SKM-1 (cell line): ENCODE results near the gene SUN2.
A peak's percentile ranks its signal among the peaks of the same experiment; 100 is the strongest.

ENCODE experiments used
- DNase-seq: peaks from one replicate; lab custom pipeline; 2025; ENCODE audit not compliant: unreplicated experiment; lab: John Stamatoyannopoulos, UW

The SUN2 gene

DNA sequence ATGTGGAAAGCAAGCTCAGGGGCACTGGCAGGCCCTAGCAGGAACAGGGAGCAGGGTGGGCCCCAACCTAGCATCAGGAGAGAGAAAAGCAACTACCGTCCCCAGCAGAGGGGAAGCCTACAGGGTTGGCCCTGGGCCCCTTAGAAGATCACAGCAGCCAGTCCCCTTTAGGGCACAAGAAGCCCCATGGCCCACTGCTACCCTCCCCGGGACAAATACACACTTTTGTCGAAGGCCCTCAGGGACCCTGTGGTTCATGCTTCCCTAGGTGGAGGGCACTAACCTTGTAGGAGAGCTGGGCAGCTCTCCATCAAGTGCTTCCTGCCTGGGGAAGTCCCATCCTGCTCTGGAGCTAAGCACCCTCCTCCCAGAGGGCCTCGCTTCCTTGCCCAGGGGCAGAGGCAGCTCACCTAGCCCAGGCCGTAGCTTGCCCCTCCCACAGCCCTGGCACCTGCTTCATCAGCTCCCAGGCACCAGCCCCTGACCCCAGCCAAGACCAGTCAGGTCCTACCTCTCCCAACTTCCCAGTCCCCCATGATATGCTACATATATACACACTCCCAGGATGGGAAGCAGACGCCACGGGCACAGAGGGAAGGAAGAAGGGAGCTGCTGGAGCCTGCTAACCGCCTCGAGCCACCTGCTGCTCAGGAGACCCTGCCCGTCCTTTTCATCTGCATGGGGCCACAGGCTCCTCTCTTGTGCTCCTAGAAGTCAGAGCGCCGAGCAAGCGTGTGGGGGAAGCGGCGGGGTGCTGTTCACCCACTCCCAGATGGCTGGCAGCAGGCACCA is 20.1 kb downstream of the SUN2 start:
- no peak for DNase-seq

DNA sequence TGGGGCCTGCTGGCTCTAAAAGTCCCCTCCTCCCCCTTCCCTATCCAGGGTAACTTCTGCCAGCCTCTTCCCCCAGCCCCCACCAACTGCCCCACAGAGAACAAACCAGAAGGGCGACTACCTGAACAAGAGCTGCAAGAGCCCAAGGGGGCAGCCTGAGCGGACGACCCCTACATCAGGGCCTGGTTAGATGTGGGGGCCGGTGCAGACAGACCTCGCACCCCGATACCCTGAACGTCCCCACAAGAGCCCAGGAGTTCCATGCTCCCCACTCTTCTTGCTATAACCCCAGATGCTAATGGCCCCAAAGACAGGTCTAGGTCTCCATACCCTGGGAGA is 20.7 kb downstream of the SUN2 start:
- no peak for DNase-seq

DNA sequence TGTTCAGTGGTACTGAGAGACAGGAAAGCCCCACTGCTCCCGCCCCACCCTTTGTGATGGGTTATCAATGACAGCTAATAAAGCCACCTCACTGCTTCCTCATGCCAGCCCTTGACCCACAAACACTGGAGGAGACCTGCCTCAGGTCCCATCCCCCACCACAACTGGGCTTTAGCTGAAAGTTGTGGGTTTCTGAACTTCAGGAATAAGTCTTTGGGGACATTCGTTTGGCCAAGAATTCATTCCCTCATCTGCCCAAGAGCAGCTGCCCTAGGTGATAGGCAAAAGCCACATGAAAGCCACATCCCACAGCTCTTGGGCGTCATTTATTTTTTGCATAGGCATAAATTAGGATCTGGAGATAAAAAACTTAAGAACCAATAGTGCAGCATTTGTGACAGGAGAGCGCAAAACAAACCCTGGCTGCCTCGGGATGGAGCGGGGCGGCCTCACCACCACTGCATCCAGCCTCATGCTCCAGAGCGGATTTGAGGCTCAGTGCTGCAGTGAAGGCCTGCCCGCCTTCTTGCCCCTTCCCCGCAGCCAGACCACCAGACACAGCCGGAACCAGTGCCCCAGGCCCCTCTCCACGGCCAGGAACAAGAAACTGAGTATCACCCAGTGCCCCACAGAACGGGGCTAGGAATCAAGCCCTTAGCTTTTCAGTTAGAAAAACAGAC is 21.2 kb downstream of the SUN2 start:
- DNase-seq, result no peak

DNA sequence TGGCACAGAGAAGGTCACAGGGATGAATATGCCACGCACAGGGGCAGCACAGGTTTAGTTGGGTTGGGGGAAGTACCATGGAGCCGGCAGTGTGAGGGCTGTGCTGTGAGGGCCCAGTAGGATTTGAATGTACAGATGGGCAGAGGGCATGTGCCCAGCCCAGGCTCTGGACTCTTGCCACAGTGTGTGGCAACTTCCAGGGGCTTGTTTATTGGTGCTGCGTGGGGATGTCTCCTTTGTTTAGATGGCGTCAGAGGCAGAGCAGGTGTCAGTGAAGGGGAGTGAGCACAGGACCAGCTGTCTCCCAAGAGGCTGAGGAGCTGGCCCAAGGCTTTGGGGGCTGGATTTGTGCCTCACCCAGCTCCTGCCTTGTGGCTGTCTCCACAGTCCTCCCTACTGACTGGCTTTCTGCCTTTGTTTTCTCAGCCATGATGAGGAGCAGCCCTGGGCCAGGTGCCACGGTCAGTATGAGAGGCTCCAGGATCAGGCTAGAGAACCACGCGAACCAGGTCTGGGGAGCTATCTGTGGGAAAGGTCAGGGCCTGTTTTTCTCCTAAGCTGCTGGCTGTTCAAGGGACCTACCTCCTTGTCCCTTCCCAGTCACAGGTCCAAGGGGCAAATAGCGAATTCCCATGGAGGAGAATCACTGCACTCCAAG is 21.9 kb downstream of the SUN2 start:
- DNase-seq, result no peak

DNA sequence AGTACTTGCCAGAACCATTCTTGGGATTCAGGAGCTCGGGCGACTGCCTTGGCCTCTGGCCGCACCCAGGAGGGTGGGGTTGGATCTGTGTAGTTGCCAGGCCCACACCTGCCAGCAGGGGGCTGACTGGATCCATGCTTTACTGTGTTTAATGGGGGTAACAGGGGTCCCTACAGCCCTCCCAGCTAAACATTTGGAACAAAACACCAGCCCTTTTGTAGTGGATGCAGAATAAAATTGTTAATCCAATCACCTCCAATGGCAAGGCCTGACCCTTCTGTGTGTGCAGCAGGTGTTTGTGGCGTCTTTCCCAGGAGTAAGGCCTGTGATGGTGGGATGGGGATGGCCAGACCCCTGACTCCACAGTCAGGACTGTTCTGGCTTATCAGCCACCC is 22.5 kb downstream of the SUN2 start:
- DNase-seq, result peak; percentile 6

DNA sequence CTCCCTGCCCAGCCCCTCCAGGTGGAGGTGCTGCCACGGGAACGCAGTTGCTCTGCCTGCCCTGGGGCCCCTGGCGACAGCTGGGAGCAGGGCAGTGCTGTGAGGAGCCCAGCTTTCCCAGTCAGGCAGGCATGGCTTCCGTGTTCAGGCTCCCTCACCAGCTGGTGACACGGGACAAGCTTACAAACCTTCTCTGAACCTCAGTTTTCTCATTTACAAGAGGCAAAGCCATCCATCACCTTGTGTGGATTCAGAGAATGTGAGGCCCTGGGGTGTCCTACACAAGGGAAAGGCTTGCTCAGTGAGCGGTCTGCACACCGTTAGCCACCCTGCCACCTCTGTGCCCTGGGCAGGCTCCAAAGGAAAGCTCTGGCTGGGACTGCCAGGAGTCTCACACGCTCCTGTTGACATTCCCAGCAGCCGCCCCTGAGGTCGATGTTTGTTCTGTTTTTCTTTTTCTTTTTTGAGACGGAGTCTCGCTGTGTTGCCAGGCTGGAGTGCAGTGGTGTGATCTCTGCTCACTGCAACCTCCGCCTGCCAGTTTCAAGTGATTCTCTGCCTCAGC is 23.5 kb downstream of the SUN2 start:
- DNase-seq, result no peak

DNA sequence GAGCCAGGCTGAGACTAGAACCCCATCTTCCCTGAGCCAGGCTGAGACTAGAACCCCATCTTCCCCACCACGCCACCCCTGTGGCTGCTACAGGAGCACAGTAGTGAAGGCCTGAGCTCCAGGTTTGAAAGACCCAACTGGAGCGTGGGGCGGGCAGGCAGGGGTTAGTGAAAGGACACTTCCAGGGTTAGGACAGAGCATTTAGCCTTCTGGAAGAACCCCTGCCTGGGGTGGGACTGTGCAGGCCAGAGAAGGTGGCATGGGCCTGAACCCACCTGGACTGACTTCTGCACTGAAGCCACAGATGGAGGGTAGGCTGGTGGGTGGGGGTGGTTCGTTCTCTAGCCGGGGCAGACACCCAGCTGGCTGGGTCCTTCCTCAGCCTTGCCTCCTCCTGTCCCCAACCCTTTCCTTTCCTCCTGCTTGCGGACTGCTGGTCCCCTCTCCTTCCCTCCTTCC is 24.1 kb downstream of the SUN2 start:
- no peak for DNase-seq

DNA sequence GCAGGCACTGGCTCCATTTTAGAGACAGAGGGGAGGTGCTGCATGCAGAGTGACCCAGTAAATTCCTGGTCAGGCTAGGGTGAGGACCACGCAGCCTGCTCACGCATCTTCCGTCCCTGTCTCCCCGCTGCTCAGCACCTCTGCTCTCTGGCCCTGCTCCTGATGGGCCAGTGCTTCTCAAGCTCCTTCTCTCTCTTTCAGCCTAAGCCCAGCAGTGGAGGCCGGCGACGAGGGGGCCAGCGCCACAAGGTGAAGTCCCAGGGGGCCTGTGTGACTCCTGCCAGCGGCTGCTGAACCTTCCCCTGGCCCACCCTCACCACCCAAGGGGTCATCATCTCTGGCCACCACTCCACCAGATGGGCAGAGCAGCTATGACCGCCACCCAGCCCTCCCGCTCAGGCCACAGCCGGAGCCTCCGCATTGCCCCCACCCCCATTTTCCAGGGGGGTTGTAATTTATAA is 25.4 kb downstream of the SUN2 start:
- no peak for DNase-seq

DNA sequence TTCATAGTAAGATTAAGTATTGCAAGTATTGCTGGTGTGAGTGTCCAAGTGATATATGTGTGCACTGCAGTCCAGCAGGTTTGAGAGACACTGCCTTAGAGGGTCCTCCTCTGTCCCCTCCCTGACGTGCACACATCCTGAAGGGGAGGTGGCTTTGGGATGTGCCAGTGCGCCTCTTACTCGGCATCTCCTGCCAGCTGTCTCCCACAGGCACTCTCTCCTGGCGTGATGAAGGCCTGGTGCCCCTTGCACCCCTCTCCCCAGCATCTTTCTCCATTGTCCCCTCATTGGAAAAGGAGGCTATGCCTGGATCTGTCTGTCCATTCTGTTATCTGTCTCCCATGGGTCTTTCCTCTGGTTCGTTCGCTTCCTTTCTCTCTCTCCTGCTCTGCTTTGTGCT is 25.9 kb downstream of the SUN2 start:
- no peak for DNase-seq

DNA sequence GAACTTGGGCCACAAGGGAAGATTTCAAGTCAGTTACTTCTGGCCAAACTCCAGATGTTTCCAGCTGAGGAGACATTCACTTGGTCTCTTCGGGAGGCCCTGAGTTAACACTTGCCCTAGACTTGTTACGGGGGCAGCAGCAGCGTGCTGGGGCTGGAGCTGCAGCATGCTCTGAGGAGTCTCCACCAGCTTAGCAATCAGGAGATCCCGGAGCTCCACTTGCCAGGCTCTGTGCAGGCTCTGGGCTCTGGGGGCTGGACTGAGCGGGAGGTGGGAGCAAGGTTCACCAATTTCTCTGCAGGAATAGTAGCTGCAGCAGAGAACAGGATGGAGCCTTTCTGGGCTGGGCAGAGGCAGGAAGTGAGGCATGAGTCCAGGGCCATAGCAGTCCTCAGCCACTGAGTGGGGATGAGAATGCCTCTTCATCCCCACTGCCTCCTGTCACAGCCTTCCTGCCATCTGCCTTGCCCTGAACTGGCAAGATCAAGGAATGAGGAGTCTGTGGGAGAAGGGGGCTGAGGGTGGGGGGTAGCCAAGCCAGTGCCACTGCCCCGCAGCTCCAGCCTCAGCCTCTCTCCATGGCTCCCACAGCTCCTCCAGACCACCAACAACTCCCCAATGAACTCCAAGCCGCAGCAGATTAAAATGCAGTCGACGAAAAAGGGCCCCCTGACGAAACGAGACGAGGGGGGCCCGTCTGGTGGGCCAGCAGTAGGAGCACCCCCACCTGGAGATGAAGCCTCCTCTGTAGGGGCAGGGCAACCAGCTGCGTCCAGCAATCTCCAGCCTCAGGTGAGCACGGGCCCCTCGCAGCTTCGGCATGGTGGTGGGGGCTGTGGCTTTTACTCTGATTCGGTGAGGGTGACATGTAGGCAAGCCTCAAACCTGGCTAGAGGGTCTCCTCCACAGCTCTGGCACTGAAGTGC is 26.7 kb downstream of the SUN2 start:
- DNase-seq, result no peak

DNA sequence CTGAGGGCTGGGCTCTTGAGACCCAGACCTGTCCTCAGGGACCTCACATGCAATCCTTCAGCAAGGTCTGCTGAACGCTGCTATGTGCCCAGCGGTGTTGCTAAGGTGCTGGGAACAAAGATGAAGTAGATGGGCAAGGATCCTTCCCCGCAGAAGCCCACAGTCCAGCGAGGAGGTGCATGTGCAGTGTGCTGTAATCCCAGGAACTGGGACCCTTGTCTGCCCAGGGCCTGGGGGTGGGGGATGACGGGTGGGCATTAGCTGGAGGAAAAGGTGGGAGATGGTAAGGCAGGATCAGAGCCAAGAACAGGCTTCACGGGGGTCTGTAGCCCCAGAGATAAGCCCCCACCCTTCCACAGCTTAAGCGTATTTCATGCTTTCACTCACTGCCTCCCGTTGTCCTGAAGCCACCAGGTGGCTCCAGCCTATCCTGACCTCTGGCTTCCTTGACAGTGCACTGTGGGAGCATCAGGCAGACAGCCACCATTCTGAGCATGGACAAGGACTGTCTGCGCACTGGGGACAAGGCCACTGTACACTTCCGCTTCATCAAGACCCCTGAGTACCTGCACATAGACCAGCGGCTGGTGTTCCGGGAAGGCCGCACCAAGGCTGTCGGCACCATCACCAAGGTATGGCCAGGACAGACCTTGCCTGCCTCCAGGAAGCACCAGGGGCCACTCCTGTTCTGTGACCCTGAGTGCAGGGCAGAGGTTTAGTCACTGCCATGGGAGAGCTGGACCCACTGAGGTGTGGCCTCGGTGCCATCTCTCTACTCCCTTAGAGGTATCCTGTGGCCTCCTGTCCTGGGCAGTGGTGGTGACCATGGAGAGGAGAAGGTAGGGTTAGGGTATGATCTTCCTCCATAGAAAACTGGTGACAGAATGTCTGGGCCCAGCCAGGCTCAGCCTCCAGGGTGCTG is 28.0 kb downstream of the SUN2 start:
- DNase-seq, result no peak

DNA sequence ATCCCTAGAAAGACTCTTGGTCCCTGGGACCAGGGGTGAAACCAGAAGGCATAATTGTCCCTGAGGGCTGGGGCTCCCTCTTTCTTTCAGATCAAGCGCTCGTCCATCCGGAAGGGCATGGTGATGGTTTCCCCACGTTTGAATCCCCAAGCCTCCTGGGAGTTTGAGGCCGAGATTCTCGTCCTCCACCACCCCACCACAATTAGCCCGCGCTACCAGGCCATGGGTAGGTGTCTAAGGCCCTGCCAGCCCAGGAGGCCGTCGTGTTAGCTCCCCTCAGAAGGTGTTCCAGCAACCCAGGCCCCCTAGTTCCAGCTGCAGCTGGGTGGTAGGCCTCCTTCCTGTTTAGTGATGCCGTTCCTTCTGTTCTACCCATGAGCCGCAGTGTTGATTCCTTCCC is 28.7 kb downstream of the SUN2 start:
- no peak for DNase-seq

DNA sequence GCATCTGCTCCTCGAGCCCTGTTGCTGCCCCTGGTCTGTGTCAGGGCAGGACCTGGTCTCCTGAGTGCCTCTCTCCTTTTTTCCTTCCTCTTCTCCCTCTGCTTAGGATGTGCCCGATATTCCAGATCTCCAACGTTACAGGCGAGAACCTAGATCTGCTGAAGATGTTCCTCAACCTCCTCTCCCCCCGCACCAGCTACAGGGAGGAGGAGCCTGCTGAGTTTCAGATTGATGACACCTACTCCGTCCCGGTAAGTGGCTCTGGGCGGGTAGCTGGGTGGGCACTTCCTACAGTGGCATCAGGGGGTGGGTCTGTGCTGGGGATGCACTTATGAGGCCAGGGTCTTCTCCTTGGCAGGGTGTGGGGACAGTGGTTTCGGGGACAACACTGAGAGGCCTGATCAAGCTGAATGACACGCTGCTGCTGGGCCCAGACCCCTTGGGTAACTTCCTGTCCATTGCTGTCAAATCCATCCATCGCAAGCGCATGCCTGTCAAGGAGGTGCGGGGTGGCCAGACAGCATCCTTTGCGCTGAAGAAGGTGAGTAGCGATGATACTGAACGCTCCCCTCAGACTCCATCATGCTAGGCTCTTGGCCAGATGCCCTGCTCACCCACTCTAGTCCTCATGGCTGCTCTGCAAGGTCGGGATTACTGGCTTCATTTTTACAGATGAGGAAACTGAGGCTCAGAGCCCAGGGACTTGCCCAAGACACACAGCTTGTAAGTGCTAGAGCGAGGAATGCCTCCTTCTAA is 29.7 kb downstream of the SUN2 start:
- no peak for DNase-seq

DNA sequence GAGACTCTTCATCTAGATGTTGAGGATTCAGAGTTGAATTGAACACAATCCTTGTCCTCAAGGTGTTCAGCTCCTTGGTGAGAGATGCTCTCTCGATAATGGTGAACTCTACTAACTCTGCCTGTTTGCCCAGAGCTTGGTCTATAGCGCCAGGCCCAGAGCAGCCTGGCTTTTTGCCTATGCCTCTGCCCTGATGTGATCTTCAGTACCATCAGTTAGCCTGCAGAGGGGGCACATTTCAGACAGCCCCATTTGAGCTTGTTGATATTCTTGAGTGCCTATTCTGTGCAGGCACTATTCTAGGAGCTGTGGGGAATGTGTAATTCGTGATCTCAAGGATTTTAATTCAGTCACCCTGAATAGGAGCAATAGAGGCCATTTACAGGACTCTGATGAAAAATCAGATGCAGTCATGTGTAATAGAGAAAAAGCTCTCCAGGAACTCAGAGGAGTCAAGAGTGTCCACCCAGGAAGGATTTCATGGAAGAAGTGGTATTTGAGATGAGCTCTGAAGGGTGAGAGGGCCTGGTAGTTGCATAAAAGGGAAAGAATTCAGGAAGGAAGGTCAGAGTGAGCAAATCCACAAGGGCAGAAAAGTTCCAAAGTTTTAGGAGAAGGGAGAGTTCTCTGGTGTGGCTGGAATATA is 30.7 kb downstream of the SUN2 start:
- DNase-seq, result peak; percentile 16

DNA sequence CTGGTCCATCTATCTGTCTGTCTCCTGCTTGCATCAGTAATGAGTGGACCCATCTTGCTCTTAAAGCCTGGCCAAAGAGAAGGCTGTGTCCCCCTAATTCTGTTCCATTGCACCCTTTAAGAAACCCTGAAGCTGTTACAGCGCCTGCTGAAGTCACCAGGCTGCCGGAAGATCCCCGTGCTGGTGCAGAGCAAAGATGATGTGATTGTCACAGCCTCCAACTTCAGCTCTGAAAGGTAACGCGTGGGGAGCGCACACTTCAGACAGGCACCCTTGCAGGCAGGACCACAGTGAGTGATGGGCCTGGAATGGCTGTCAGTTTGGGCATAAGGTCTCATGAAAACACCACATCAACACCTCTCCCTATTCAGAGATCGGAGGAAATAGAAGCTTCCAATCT is 31.6 kb downstream of the SUN2 start:
- no peak for DNase-seq

DNA sequence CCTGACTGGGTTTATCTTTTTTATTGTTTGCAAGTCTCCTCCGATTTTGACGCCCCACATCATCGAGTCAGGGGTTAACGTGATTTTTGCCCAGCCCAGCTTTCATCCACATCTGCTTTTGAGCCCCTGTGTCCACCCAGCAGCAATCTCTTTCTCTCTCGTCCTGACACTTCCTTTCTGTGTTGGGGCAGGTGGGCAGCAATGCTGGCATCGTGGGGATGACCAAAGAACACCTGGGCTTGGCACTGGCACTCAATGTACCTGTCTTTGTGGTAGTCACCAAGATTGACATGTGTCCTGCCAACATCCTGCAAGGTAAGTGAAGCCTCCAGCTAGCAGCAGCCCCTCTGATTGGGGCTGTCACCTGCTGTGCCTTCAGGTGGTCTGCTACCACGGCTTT is 34.2 kb downstream of the SUN2 start:
- no peak for DNase-seq

DNA sequence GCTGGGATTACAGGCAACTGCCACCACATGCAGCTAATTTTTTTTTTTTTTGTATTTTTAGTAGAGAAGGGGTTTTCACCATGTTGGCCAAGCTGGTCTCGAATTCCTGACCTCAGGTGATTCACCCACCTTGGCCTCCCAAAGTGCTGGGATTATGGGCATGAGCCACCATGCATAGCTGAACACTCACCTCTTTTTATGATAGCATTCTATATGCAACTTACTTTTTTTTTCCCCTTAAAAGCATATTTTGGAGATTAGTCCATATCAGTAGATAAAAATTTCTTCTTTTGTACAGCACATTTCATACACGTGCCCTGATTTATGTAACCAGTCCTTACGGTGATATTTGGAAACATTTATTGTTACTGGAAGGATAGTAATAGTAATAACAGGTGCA is 35.4 kb downstream of the SUN2 start:
- no peak for DNase-seq

DNA sequence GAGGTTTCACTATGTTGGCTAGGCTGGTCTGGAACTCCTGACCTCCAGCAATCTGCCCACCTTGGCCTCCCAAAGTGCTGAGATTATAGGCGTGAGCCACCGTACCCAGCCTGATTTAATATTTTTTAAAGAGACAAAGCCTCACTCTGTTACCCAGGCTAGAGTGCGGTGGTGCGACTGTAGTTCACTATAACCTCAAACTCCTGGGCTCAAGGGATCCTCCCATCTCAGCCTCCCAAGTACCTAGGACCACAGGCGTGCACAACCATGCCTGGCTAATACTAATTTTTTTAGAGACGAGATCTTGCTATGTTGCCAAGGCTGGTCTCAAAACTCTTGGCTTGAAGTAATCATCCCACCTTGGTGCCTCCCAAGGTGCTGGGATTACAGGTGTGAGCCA is 36.6 kb downstream of the SUN2 start:
- DNase-seq, result no peak

DNA sequence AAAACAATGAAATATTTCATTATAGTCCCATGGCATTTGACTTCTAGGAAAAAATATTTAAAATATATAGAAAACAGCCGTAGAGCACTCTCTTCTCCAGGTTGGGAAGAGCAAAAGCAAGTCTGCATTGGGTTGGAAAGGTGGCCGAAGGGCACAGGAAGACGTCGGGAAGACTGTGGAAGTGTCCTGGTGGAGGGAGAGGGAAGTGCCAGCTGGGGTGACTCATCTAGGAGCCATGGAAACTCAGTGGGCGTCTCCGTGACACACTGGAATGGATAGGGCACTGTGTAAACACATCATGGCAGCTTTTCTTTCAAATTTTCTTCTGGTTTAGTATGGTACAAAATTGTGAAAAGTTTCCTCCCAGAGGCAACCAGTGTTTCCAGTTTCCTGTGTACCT is 37.4 kb downstream of the SUN2 start:
- no peak for DNase-seq
